Esophagus squamous epithelium (tissue), 5 donors: ENCODE measurements around the gene MTFR1L. TPM values are rescaled to one million over a fixed set of nuclear protein-coding genes. Genes with fewer than 3 reads are reported as not detected.

ENCODE experiments used
- DNase-seq: peaks from one replicate; lab custom pipeline; 2025; lab: John Stamatoyannopoulos, UW
- H3K27ac ChIP-seq, 4 donors: fragments of 200-600 bp; sonication (generic); one replicate each; pipeline ENCODE4 v1.5.1; 2016 to 2019; ENCODE audit warnings: mild to moderate bottlenecking in 1 of 4
- H3K27me3 ChIP-seq, 4 donors: fragments of 200-600 bp; sonication (generic); 1 replicate in 3 of 4; 2 replicates in 1 of 4; pipeline versions ENCODE4 v1.5.1 to v1.6.0; 2017 to 2021; ENCODE audit warnings: antibody characterized with exemption in 1 of 4
- H3K36me3 ChIP-seq, 3 donors: fragments of 200-600 bp; sonication (generic); one replicate each; pipeline ENCODE4 v1.5.1; 2016 to 2019
- H3K4me1 ChIP-seq, 3 donors: fragments of 200-600 bp; sonication (generic); one replicate each; pipeline ENCODE4 v1.5.1; 2017 to 2019
- H3K4me3 ChIP-seq, 4 donors: fragments of 200-600 bp; sonication (generic); 1 replicate in 3 of 4; 2 replicates in 1 of 4; pipeline ENCODE4 v1.5.1; 2016 to 2019; ENCODE audit warnings: mild to moderate bottlenecking in 2 of 4, moderate library complexity in 1 of 4
- H3K9me3 ChIP-seq, 3 donors: fragments of 200-600 bp; sonication (generic); one replicate each; pipeline ENCODE4 v1.5.1; 2016 to 2019
- POLR2A ChIP-seq, 4 donors: fragments of 450-650 bp; IDR thresholded peaks; one replicate each; pipeline ENCODE4 v1.6.1; 2017; ENCODE audit warnings: antibody characterized with exemption in 4 of 4, mild to moderate bottlenecking in 4 of 4, moderate library complexity in 3 of 4
- WGBS, 2 donors: methylation state at CpG; one replicate each; pipeline ENCODE4 v1.1.5; 2018; 5-methylcytosine and 5-hydroxymethylcytosine counted together
- intact Hi-C: fragments of 100-400 bp; cut with DNase I; formaldehyde crosslinking; loops from one replicate; pipeline ENCODE4 v1.15.0; 2022
- total RNA-seq, 4 donors: library from RNA; depleted of rRNA; stranded (reverse); fragments of >200 nt; gene quantifications; one replicate each; pipeline ENCODE4 v1.1.0, GENCODE V29; 2016
- TF ChIP-seq, protein P1 (sequence below), 6 experiments: fragments of 450-650 bp in 4 of 6; fragments of 200-600 bp in 2 of 6; sonication (generic) in 2 of 6; IDR thresholded peaks; one replicate each; pipeline ENCODE4 v1.5.1; 2016 to 2019; ENCODE audit warnings: antibody characterized with exemption in 6 of 6, mild to moderate bottlenecking in 4 of 6, moderate library complexity in 4 of 6
- donor health status: DM: yes; HTN: yes; CAD: no.

Gene MTFR1L
- total RNA-seq, 4 donors from 2014 or later, result 24.4 to 53.8 (median 28.3) TPM

DNA sequence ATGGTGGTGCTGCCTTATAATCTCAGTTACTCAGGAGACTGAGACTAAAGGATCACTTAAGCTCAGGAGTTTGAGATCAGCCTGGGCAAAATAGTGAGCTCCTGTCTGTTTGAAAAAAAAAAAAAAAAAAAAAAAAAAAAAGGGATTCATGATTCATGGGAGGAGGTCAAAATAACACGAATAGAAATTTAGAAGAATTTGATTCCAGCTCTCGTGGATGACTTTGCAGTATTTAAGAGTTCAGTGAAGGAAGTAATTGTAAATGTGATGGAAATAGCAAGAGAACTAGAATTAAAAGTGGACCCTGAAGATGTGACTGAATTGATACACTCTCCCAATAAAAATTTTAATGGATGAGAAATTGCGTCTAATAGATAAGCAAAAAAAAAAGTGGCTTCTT is 23.7 kb downstream of the MTFR1L start:
- H3K27me3 ChIP-seq, result no peaks in the 10 kb centered on the region
- no peaks in the 10 kb centered on the region for H3K4me1 ChIP-seq
- H3K36me3 ChIP-seq, result no peaks in the 10 kb centered on the region
- H3K27ac ChIP-seq, result no peak overlapping the region
- WGBS, 2 donors, result 85 to 95% methylated on average over 3 of the region's 3 CpGs
- no peaks in the 10 kb centered on the region for H3K9me3 ChIP-seq
- TF ChIP-seq, protein P1, sequence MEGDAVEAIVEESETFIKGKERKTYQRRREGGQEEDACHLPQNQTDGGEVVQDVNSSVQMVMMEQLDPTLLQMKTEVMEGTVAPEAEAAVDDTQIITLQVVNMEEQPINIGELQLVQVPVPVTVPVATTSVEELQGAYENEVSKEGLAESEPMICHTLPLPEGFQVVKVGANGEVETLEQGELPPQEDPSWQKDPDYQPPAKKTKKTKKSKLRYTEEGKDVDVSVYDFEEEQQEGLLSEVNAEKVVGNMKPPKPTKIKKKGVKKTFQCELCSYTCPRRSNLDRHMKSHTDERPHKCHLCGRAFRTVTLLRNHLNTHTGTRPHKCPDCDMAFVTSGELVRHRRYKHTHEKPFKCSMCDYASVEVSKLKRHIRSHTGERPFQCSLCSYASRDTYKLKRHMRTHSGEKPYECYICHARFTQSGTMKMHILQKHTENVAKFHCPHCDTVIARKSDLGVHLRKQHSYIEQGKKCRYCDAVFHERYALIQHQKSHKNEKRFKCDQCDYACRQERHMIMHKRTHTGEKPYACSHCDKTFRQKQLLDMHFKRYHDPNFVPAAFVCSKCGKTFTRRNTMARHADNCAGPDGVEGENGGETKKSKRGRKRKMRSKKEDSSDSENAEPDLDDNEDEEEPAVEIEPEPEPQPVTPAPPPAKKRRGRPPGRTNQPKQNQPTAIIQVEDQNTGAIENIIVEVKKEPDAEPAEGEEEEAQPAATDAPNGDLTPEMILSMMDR (IDR thresholded peaks at IDR 0.05), result no peak
- intact Hi-C loops, result no loop called here
- H3K4me3 ChIP-seq, result no peak overlapping the region
- DNase-seq, result no peak

DNA sequence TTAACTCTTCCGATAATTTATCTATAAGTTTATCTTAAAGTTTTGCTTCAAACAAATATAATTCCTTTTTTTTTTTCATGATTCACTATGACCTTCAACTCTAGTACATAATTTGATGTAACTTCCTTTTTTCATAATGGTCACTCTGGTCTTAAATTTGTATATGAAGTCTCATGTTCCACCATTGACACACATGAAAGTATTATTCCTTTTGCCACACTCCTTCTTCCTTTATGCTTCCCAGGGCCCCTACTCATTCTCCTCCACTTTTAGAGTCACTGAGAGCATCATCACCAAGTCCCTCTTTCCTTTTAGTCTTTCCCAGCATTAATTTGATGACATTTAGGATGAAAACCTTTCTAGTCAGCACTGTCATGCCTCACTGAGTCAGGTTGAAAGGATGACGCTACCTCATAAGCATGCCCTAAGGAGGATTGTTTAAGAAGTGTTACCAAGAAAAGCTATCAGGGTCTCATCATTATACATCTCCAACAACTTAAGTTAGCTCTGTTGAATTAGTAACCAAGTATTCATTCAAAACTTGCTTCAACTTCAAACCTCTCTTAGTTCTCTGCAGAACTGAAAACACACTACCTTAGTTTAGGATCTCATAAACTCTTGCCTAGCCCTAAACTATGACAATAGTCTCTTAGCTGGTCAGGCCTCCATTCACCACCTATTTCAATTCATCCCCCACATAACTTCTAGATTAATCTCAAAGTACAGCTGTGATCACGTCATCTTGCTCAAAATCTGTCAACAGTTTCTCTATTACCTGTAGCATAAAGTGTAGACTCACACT is 25.0 kb downstream of the MTFR1L start:
- intact Hi-C loops, result no loop called here
- TF ChIP-seq POLR2A (IDR thresholded peaks at IDR 0.05), result no peak
- TF ChIP-seq, protein P1 (IDR thresholded peaks at IDR 0.05), result no peak
- H3K4me1 ChIP-seq, result no peaks in the 10 kb centered on the region
- no peak for DNase-seq
- H3K4me3 ChIP-seq, result no peak overlapping the region
- no peak overlapping the region for H3K27ac ChIP-seq
- no peaks in the 10 kb centered on the region for H3K27me3 ChIP-seq
- H3K36me3 ChIP-seq, result no peaks in the 10 kb centered on the region
- no peaks in the 10 kb centered on the region for H3K9me3 ChIP-seq
- WGBS, 2 donors, result 90% methylated on average over 3 of the region's 3 CpGs

DNA sequence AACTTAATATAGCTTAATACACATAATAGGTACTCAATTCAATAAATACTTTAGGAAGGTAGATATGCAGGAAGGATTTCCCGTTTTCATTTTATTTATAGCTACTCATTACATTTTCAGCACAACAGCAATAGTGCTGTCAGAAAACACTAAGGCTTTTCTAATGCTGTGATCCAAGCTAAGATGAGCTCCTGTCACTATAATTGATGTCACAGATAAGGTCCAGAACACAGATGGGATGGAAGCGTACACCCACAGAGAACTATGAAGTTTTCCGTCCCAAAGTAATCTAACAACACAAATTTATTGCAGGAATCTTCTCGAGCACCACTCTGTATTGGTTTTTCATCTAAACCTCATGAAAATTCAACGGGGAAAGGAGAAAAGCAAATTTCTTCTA is 25.9 kb downstream of the MTFR1L start:
- WGBS, 2 donors, result 81 to 90% methylated on average over 5 of the region's 5 CpGs

DNA sequence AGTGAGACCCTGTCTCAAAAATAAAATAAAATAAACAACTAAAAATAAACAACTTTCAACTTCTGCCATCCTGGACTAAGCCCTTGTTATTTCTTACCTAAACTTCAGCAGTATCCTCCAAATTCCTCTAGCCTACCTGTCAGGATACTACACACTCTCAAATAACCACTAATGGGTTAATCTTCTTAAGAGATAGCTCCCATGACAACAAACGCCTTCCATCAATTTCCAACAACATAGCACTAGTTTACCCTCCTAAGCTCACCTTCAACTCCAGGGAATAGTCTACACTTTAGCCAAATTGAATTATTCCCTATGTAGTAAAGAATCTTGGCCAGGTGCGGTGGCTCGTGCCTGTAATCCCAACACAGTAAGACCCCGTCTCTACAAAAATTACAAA is 28.2 kb downstream of the MTFR1L start:
- Histone ChIP-seq H3K9me3 (no peaks in the 10 kb centered on the region), H3K4me1 (no peaks in the 10 kb centered on the region), H3K36me3 (no peaks in the 10 kb centered on the region), H3K27me3 (no peaks in the 10 kb centered on the region), H3K4me3 (no peak overlapping the region), H3K27ac (no peak overlapping the region)
- DNase-seq, result no peak
- no peak for TF ChIP-seq POLR2A (IDR thresholded peaks at IDR 0.05)
- TF ChIP-seq, protein P1 (IDR thresholded peaks at IDR 0.05), result no peak
- intact Hi-C loops, result no loop called here
- WGBS, 2 donors, result 79 to 81% methylated on average over 4 of the region's 4 CpGs

More for the DNA sequence above, 25.9 kb downstream of the MTFR1L start:
- H3K4me3 ChIP-seq, result no peak overlapping the region
- no peak for DNase-seq
- H3K9me3 ChIP-seq, result no peaks in the 10 kb centered on the region
- no peak overlapping the region for H3K27ac ChIP-seq
- H3K27me3 ChIP-seq, result no peaks in the 10 kb centered on the region
- TF ChIP-seq, protein P1 (IDR thresholded peaks at IDR 0.05), result no peak
- TF ChIP-seq POLR2A (IDR thresholded peaks at IDR 0.05), result no peak
- intact Hi-C loops, result no loop called here
- H3K36me3 ChIP-seq, result no peaks in the 10 kb centered on the region
- H3K4me1 ChIP-seq, result no peaks in the 10 kb centered on the region

DNA sequence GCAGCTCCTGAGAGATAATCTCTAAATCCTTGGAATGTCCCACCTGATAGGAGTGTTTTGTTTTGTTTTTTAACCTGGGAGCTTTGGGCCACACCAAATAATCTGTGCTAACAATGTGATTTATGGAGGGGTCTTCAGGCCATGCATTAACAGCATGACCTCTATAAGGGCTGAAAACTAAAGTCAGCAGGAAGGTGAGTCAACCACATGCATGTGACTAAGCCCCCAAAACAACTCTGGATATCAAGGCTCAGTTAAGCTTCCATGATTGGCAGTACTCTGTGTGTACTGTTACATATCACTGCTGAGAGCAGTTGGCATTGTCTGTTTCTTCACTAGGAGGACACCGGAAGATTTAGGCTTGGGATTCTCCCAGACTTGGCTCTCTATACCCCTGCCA is 28.8 kb downstream of the MTFR1L start:
- Histone ChIP-seq H3K9me3 (no peaks in the 10 kb centered on the region), H3K27ac (no peak overlapping the region), H3K4me1 (no peaks in the 10 kb centered on the region), H3K4me3 (no peak overlapping the region), H3K27me3 (no peaks in the 10 kb centered on the region), H3K36me3 (no peaks in the 10 kb centered on the region)
- intact Hi-C loops, result no loop called here
- DNase-seq, result no peak
- 43 to 62% methylated on average over 1 of the region's 1 CpG for WGBS, 2 donors
- TF ChIP-seq, protein P1 (IDR thresholded peaks at IDR 0.05), result no peak
- no peak for TF ChIP-seq POLR2A (IDR thresholded peaks at IDR 0.05)
